ENCODE data around the gene PAQR4. TPM values are rescaled to one million over a fixed set of nuclear protein-coding genes. Genes with fewer than 3 reads are reported as not detected.
A peak's percentile ranks its signal among the peaks of the same experiment; 100 is the strongest.

Gene PAQR4
- polyA plus RNA-seq, 2 of the 4 experiments (the other 2 are of a cell fraction), result 8.0 to 18.6 TPM

- POLR2A ChIA-PET, result no interaction called here
- 85% methylated on average over 5 of the region's 5 CpGs for WGBS (ENCODE audit: missing lambda C conversion rate)
- no peak for ATAC-seq
Observed at GRCh38 chr16:2982402-2982801, 13.3 kb downstream of the PAQR4 start.

GRCh38 chr16:2983706-2984136 is 14.6 kb downstream of the PAQR4 start:
- Histone ChIP-seq H3K27ac (peak overlapping the region; percentile 70 to 84), H3K4me2 (peak overlapping the region; percentile 81), H3K4me1 (peaks cover 18% of the 10 kb centered on the region; the same call in 2 of the 3 replicates), H3K9me3 (no peaks in the 10 kb centered on the region), H3K4me3 (peak overlapping the region; percentile 36)
- FAIRE-seq (no peak), DNase-seq (ENCODE audit: low read depth in 1 of 2, low spot score in 1 of 2) (peak; percentile 81 to 91), ATAC-seq (peak; percentile 69 to 74)
- ChIA-PET POLR2A (interaction anchor here (1.3 kb wide), 1 partner anchor 36 kb away, joined by 5 read pairs; the partner anchor contains the start of gene TNFRSF12A), CTCF (interaction anchor here (0.8 to 3.9 kb wide), 10 partner anchors 10 to 215 kb away, joined by 3 to 18 read pairs (median 4); no protein-coding TSS in a partner anchor)
- WGBS (ENCODE audit: missing lambda C conversion rate), result 8% methylated on average over 35 of the region's 42 CpGs
- TF ChIP-seq CHD2 (IDR thresholded peaks at IDR 0.05; ENCODE audit: low read length, partially characterized antibody), result peak; percentile 77
- peak; percentile 41; the same call in 1 of the 2 replicates for TF ChIP-seq E2F6 (IDR thresholded peaks at IDR 0.05; ENCODE audit: borderline replicate concordance, low read depth)
- 0 out of 5 replicates have a peak, but pooled peaks of 1 of the 2 experiments have one; percentile 25 for TF ChIP-seq JUN (IDR thresholded peaks at IDR 0.05)
- no peak for TF ChIP-seq RFX5 (IDR thresholded peaks at IDR 0.05)
- TF ChIP-seq RNF2 (IDR thresholded peaks at IDR 0.05; ENCODE audit: borderline replicate concordance, low read depth), result no peak
- no peak for TF ChIP-seq TFCP2L1 (CRISPR knock-in tag; IDR thresholded peaks at IDR 0.05)
- TF ChIP-seq REST (IDR thresholded peaks at IDR 0.05), result peak; percentile 79
- peak; percentile 34 for TF ChIP-seq POLR2A (IDR thresholded peaks at IDR 0.05; ENCODE audit: low read length)
- peak; percentile 90 for TF ChIP-seq CTCF (IDR thresholded peaks at IDR 0.05)
- no peak for TF ChIP-seq PBX3 (IDR thresholded peaks at IDR 0.05)
- TF ChIP-seq MAX (IDR thresholded peaks at IDR 0.05), result peak; percentile 88
- peak; percentile 70; the same call in 1 of the 2 replicates for TF ChIP-seq TP53 (CRISPR knock-in tag; IDR thresholded peaks at IDR 0.05)
- 0 out of 2 replicates have a peak, but pooled peaks have one; percentile 51 for TF ChIP-seq MYC (IDR thresholded peaks at IDR 0.05; ENCODE audit: borderline replicate concordance, low read length)
- TF ChIP-seq POLR2AphosphoS2 (conservative IDR thresholded peaks at IDR 0.05; ENCODE audit: low read length), result no peak
- no peak for TF ChIP-seq NPAS2 (CRISPR knock-in tag; IDR thresholded peaks at IDR 0.05; ENCODE audit: borderline replicate concordance)
- no peak for TF ChIP-seq EP300 (IDR thresholded peaks at IDR 0.05)
- TF ChIP-seq KDM1A (IDR thresholded peaks at IDR 0.05; ENCODE audit: low read depth), result no peak
- peak; percentile 64 to 86; a peak in 4 of 5 replicates for TF ChIP-seq RAD21 (conservative IDR thresholded peaks at IDR 0.05 in 1 of 2, IDR thresholded peaks at IDR 0.05 in 1 of 2)
- TF ChIP-seq HDAC2 (IDR thresholded peaks at IDR 0.05), result no peak
- TF ChIP-seq USF2 (IDR thresholded peaks at IDR 0.05), result no peak
- no peak for TF ChIP-seq RARB (CRISPR knock-in tag; IDR thresholded peaks at IDR 0.05)
- TF ChIP-seq PHF8 (IDR thresholded peaks at IDR 0.05; ENCODE audit: borderline replicate concordance, low read depth), result no peak
- no peak for TF ChIP-seq JUNB (IDR thresholded peaks at IDR 0.05)
- TF ChIP-seq HEYL (CRISPR knock-in tag; IDR thresholded peaks at IDR 0.05), result no peak
- no peak for TF ChIP-seq NR3C1 (IDR thresholded peaks at IDR 0.05)
- no peak for TF ChIP-seq CEBPB (IDR thresholded peaks at IDR 0.05)
- no peak for TF ChIP-seq FOSB (CRISPR knock-in tag; IDR thresholded peaks at IDR 0.05)
- no peak for TF ChIP-seq FOSL2 (IDR thresholded peaks at IDR 0.05)
- TF ChIP-seq FOSL2 (CRISPR knock-in tag; IDR thresholded peaks at IDR 0.05), result peak; percentile 8; the same call in 1 of the 2 replicates
- TF ChIP-seq ZC3H11A (IDR thresholded peaks at IDR 0.05), result no peak

More at GRCh38 chr16:2982402-2982801, 13.3 kb downstream of the PAQR4 start:
- Histone ChIP-seq H3K4me1 (peaks cover 18% of the 10 kb centered on the region; the same call in 2 of the 3 replicates), H3K9me3 (no peaks in the 10 kb centered on the region), H3K4me2 (no peak overlapping the region), H3K27ac (no peak overlapping the region), H3K4me3 (no peak overlapping the region)
- DNase-seq (ENCODE audit: low read depth in 1 of 2, low spot score in 1 of 2), result no peak
- FAIRE-seq, result no peak
- TF ChIP-seq NPAS2 (CRISPR knock-in tag; IDR thresholded peaks at IDR 0.05; ENCODE audit: borderline replicate concordance) (no peak), TFCP2L1 (CRISPR knock-in tag; IDR thresholded peaks at IDR 0.05) (no peak), RNF2 (IDR thresholded peaks at IDR 0.05; ENCODE audit: borderline replicate concordance, low read depth) (no peak)
- CTCF ChIA-PET, result interaction anchor here (0.7 to 3.9 kb wide), 11 partner anchors 8 to 92 kb away, joined by 3 to 27 read pairs (median 5); partner anchors contain the start of gene PAQR4
